Measurements from ENCODE around the gene CCDC13. TPM values are rescaled to one million over a fixed set of nuclear protein-coding genes. Genes with fewer than 3 reads are reported as not detected.

Gene CCDC13
- total RNA-seq, 1 experiment from 2014 or later: not detected

- in situ Hi-C loops (cut with HindIII; ENCODE audit: low pct_unique_long_range_greater_than_20kb, low sequenced_read_pairs): no loop called here
- DNase-seq (ENCODE audit: low read depth): no peak
Measured at GRCh38 chr3:42801048-42801620, 28.1 kb upstream of the CCDC13 start.

- DNase-seq (ENCODE audit: low read depth): no peak
- in situ Hi-C loops (cut with HindIII; ENCODE audit: low pct_unique_long_range_greater_than_20kb, low sequenced_read_pairs): no loop called here
Measured at GRCh38 chr3:42800251-42800650, 27.2 kb upstream of the CCDC13 start.

- DNase-seq (ENCODE audit: low read depth): no peak
- in situ Hi-C loops (cut with HindIII; ENCODE audit: low pct_unique_long_range_greater_than_20kb, low sequenced_read_pairs): no loop called here
Measured at GRCh38 chr3:42799376-42799775, 26.3 kb upstream of the CCDC13 start.

- DNase-seq (ENCODE audit: low read depth): no peak
- in situ Hi-C loops (cut with HindIII; ENCODE audit: low pct_unique_long_range_greater_than_20kb, low sequenced_read_pairs): no loop called here
Measured at GRCh38 chr3:42796332-42796885, 23.4 kb upstream of the CCDC13 start.

GRCh38 chr3:42795621-42796181, 22.6 kb upstream of the CCDC13 start:
- DNase-seq (ENCODE audit: low read depth): no peak
- in situ Hi-C loops (cut with HindIII; ENCODE audit: low pct_unique_long_range_greater_than_20kb, low sequenced_read_pairs): no loop called here

GRCh38 chr3:42790714-42791229, 17.7 kb upstream of the CCDC13 start:
- in situ Hi-C loops (cut with HindIII; ENCODE audit: low pct_unique_long_range_greater_than_20kb, low sequenced_read_pairs): no loop called here
- DNase-seq (ENCODE audit: low read depth): no peak

GRCh38 chr3:42786631-42787030, 13.6 kb upstream of the CCDC13 start:
- DNase-seq (ENCODE audit: low read depth): no peak
- in situ Hi-C loops (cut with HindIII; ENCODE audit: low pct_unique_long_range_greater_than_20kb, low sequenced_read_pairs): no loop called here

- DNase-seq (ENCODE audit: low read depth): no peak
- in situ Hi-C loops (cut with HindIII; ENCODE audit: low pct_unique_long_range_greater_than_20kb, low sequenced_read_pairs): no loop called here
Measured at GRCh38 chr3:42786212-42786611, 13.2 kb upstream of the CCDC13 start.

- peak; percentile 39 for DNase-seq (ENCODE audit: low read depth)
- in situ Hi-C loops (cut with HindIII; ENCODE audit: low pct_unique_long_range_greater_than_20kb, low sequenced_read_pairs): no loop called here
Measured at GRCh38 chr3:42780892-42781700, 8.0 kb upstream of the CCDC13 start.

- in situ Hi-C loops (cut with HindIII; ENCODE audit: low pct_unique_long_range_greater_than_20kb, low sequenced_read_pairs): no loop called here
- DNase-seq (ENCODE audit: low read depth): peak; percentile 10
Measured at GRCh38 chr3:42780398-42780797, 7.3 kb upstream of the CCDC13 start.

- DNase-seq (ENCODE audit: low read depth): no peak
Measured at GRCh38 chr3:42778644-42779043, 5.6 kb upstream of the CCDC13 start.

GRCh38 chr3:42773409-42773751, 327 bp upstream of the CCDC13 start:
- in situ Hi-C loops (cut with HindIII; ENCODE audit: low pct_unique_long_range_greater_than_20kb, low sequenced_read_pairs): no loop called here
- DNase-seq (ENCODE audit: low read depth): no peak

More at GRCh38 chr3:42778644-42779043, 5.6 kb upstream of the CCDC13 start:
- in situ Hi-C loops (cut with HindIII; ENCODE audit: low pct_unique_long_range_greater_than_20kb, low sequenced_read_pairs): no loop called here

GRCh38 chr3:42771271-42771670, 1.8 kb downstream of the CCDC13 start:
- no peak for DNase-seq (ENCODE audit: low read depth)
- in situ Hi-C loops (cut with HindIII; ENCODE audit: low pct_unique_long_range_greater_than_20kb, low sequenced_read_pairs): no loop called here

GRCh38 chr3:42769477-42770131, 3.4 kb downstream of the CCDC13 start:
- in situ Hi-C loops (cut with HindIII; ENCODE audit: low pct_unique_long_range_greater_than_20kb, low sequenced_read_pairs): no loop called here
- no peak for DNase-seq (ENCODE audit: low read depth)

GRCh38 chr3:42764561-42765295, 8.3 kb downstream of the CCDC13 start:
- in situ Hi-C loops (cut with HindIII; ENCODE audit: low pct_unique_long_range_greater_than_20kb, low sequenced_read_pairs): no loop called here
- DNase-seq (ENCODE audit: low read depth): no peak

GRCh38 chr3:42764115-42764514, 8.9 kb downstream of the CCDC13 start:
- in situ Hi-C loops (cut with HindIII; ENCODE audit: low pct_unique_long_range_greater_than_20kb, low sequenced_read_pairs): no loop called here
- DNase-seq (ENCODE audit: low read depth): no peak

- DNase-seq (ENCODE audit: low read depth): no peak
- in situ Hi-C loops (cut with HindIII; ENCODE audit: low pct_unique_long_range_greater_than_20kb, low sequenced_read_pairs): no loop called here
Measured at GRCh38 chr3:42763021-42763420, 10.0 kb downstream of the CCDC13 start.

- in situ Hi-C loops (cut with HindIII; ENCODE audit: low pct_unique_long_range_greater_than_20kb, low sequenced_read_pairs): no loop called here
- DNase-seq (ENCODE audit: low read depth): no peak
Measured at GRCh38 chr3:42762046-42762724, 10.9 kb downstream of the CCDC13 start.

Measured in Caki2 (cell line).